ENCODE results near the gene CDK14.

CDK14 gene

GRCh38 chr7:90688810-90689209 is 92.7 kb downstream of the CDK14 start:
- no peak for DNase-seq

GRCh38 chr7:90689260-90689659 is 93.1 kb downstream of the CDK14 start:
- no peak for DNase-seq

GRCh38 chr7:90690159-90690858 is 94.2 kb downstream of the CDK14 start:
- DNase-seq = no peak

GRCh38 chr7:90692396-90692795 is 96.3 kb downstream of the CDK14 start:
- DNase-seq = peak; percentile 34

- no peak for DNase-seq
These were observed 96.8 kb downstream of the CDK14 start for GRCh38 chr7:90692947-90693346.

GRCh38 chr7:90693939-90694338 is 97.8 kb downstream of the CDK14 start:
- DNase-seq = no peak

GRCh38 chr7:90698616-90699015 is 102.5 kb downstream of the CDK14 start:
- DNase-seq = no peak

- DNase-seq = no peak
These were observed 104.9 kb downstream of the CDK14 start for GRCh38 chr7:90701021-90701420.

- no peak for DNase-seq
These were observed 105.7 kb downstream of the CDK14 start for GRCh38 chr7:90701771-90702170.

GRCh38 chr7:90705391-90706071 is 109.4 kb downstream of the CDK14 start:
- no peak for DNase-seq

GRCh38 chr7:90706072-90706716 is 110.1 kb downstream of the CDK14 start:
- DNase-seq = no peak

- no peak for DNase-seq
These were observed 112.8 kb downstream of the CDK14 start for GRCh38 chr7:90708841-90709317.

- no peak for DNase-seq
These were observed 113.7 kb downstream of the CDK14 start for GRCh38 chr7:90709501-90710465.

- no peak for DNase-seq
These were observed 114.3 kb downstream of the CDK14 start for GRCh38 chr7:90710466-90710850.

GRCh38 chr7:90713628-90714027 is 117.5 kb downstream of the CDK14 start:
- DNase-seq = no peak

GRCh38 chr7:90715067-90715466 is 118.9 kb downstream of the CDK14 start:
- no peak for DNase-seq

- DNase-seq = peak; percentile 12
These were observed 121.4 kb downstream of the CDK14 start for GRCh38 chr7:90717296-90718060.

- no peak for DNase-seq
These were observed 123.0 kb downstream of the CDK14 start for GRCh38 chr7:90719155-90719554.

GRCh38 chr7:90720984-90721760 is 125.1 kb downstream of the CDK14 start:
- no peak for DNase-seq

GRCh38 chr7:90721869-90722431 is 125.8 kb downstream of the CDK14 start:
- no peak for DNase-seq

GRCh38 chr7:90723233-90723632 is 127.1 kb downstream of the CDK14 start:
- DNase-seq = no peak

All from NCI-H2081 treated with DMSO at 0.1 percent for 48 hours (cell line).